ENCODE results near the gene PITRM1.
A peak's percentile ranks its signal among the peaks of the same experiment; 100 is the strongest.
"Not testable (repeated sequence)": the region's sequence is repeated elsewhere in the genome, so short reads cannot be mapped to it uniquely, and the experiment has no call there.

The PITRM1 gene

GRCh38 chr10:3115685-3116084 lies 56.9 kb downstream of the PITRM1 start:
- DNase-seq = no peak

GRCh38 chr10:3113343-3113720 lies 59.2 kb downstream of the PITRM1 start:
- no peak for DNase-seq

- no peak for DNase-seq
Measured at GRCh38 chr10:3111621-3112163, 60.9 kb downstream of the PITRM1 start.

DNA sequence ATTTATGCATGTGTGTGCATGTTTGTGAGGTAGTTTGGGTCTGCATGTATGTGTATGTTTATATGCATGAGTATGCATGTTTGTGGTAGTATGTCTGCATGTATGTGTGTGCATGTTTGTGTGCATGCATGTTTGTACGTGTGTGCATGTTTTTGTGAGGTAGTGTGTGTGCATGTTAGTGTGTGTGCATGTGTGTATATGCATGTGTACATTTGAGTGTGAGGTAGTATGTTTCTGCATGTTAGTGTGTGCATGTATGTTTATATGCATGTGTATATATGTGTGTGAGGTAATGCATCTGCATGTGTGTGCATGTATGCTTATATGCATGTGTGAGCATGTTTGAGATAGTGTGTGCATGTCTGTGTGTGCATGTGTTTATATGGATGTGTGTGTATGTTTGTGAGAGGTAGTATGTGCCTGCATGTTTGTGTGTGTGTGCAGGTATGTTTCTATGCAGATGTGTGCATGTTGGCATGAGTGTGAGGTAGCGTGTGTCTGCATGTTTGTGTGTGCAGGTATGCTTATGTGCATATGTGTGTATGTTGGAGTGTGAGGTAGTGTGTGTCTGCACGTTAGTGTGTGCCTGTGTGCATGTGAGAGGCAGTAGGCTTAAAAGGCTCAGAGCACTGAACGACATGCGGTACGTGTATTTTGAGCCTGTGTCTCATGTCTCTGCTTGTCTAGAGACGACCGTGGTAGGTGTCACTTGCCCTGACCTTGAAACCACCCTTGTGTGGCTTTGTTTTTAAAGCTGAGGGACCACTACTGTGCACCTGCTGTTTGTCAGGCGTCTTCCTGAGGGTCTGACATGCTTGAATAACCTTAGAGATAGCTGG lies 61.6 kb downstream of the PITRM1 start:
- DNase-seq = no peak

GRCh38 chr10:3109633-3110032 lies 62.9 kb downstream of the PITRM1 start:
- DNase-seq = no peak

DNA sequence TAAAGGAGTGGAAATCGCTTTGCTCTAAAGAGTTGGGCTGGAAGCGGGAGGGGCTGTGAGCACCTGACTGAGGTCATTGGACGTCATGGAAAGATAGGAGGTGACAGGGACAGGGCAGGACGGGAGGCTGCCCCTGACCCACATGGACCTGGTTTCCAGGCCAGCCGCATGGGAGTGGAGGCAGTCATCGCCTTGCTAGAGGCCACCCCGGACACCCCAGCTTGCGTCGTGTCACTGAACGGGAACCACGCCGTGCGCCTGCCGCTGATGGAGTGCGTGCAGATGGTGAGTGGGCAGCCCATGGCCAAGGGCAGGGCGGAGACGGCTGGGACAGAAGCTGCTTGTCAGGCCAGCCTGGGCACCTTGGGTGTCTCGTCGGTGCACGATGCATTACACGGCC lies 63.4 kb downstream of the PITRM1 start:
- DNase-seq = no peak

DNA sequence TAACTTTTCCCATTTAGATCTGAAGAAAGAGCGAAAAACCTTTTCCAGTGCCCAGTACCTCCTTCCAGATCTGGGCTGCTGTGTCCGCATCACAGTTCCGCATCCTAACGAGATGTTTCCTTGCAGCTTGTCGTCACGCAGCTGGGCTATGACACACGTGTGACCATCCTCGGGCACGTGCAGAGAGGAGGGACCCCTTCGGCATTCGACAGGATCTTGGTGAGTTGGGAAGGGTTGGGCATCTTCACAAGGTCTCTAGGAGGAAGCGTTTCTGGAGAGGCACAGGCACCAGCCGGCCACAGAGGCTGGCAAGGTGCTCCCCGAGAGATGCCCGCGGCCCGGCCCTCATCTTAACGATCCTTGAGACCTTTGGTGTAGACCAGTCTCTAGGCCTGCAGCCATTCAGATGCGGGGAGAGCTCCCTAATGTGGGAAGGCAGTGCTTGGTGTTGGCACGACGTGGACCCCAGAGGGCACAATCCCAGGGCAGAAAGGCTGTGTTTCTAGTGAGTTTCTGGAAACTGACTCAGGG lies 63.9 kb downstream of the PITRM1 start:
- no peak for DNase-seq

DNA sequence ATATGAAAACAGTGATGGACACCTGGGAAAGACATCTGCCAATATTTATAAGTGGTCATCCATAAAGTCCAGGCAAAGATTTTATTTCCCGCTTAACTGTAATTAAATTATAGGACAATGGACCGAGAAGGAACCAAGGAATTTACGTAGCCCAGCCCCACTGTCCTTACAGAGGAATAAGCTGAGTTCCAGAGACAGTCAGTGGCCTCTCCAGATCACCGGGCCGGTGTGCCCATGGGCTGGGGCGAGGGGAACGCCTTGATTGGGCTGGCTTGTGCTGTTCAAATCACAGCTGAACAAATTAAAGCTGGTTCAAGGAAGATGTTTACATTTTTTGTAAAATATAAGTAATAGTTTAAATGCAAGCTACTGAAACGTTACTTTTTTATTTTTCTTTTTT lies 64.5 kb downstream of the PITRM1 start:
- DNase-seq = no peak

DNA sequence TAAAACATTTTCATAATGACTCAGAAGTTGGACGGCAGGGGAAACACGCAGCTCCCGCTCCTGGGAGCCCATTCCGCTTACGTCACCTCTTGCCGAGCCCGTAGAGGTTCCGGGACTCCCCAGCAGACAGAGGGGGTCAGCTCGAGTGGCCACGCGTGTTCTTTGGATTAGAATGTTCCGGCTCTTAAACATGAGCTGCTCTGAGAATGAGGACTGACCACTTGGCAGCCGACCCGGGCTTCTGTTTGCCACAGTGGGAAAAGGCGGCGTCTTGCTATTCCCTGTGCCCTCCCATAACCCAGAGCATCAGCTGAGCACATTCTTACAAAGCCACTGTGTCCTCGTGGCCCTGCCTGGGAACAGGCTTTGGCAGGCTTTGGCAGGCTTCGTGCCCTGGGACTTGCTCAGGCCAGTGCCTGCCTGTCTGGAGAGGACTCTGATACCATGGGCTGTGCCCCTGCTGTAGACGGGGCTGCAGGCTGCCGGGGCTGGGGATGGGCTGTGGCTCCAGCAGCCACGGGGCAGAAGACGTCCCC lies 65.1 kb downstream of the PITRM1 start:
- DNase-seq = no peak

- DNase-seq = no peak
Measured at GRCh38 chr10:3106928-3107425, 65.6 kb downstream of the PITRM1 start.

DNA sequence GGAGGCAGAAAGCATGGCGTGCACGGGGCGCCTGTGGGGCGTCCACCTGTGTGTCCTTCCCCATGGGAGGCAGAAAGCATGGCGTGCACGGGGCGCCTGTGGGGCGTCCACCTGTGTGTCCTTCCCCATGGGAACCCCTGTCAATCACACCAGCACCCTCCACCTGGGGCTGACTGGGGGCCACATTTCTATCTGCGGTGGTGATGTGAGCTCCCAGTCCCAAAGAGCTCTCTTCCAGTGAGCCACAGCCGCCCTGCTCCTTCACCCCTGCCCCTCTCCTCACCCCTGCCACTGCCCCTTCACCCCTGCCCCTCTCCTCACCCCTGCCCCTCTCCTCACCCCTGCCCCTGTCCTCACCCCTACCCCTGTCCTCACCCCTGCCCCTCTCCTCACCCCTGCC lies 66.3 kb downstream of the PITRM1 start:
- DNase-seq = not testable (repeated sequence)

DNA sequence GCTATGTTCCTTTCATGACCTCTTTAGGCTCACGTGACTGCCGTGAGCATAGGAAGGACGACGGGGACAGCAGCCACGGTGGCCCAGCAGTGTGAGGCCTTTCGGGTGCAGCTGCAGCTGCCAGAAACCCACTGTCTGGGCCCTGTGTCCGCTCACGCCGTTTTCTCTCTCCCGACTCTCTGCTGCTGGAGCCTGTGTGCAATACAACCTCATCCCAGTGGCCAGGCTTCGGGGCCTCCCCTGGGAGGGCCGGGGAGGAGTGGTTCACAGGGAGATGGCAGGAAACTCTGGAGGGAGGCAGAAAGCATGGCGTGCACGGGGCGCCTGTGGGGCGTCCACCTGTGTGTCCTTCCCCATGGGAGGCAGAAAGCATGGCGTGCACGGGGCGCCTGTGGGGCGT lies 66.7 kb downstream of the PITRM1 start:
- DNase-seq = no peak

GRCh38 chr10:3105166-3105565 lies 67.4 kb downstream of the PITRM1 start:
- no peak for DNase-seq

- DNase-seq = no peak
Measured at GRCh38 chr10:3104251-3104918, 68.2 kb downstream of the PITRM1 start.

DNA sequence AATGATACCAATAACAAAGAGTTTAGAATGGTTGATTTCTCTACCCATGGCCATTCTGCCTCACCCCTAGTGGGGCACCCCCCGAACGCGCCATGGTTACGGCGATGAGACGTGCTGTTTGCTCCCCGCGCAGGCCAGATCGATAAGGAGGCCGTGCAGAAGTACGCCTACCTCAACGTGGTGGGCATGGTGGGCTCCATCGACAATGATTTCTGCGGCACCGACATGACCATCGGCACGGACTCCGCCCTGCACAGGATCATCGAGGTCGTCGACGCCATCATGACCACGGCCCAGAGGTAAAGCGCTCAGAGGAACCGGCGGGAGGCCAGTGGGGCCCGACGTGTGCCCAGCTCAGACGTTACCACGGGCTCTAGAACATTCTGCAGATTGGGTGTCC lies 68.9 kb downstream of the PITRM1 start:
- DNase-seq = no peak

DNA sequence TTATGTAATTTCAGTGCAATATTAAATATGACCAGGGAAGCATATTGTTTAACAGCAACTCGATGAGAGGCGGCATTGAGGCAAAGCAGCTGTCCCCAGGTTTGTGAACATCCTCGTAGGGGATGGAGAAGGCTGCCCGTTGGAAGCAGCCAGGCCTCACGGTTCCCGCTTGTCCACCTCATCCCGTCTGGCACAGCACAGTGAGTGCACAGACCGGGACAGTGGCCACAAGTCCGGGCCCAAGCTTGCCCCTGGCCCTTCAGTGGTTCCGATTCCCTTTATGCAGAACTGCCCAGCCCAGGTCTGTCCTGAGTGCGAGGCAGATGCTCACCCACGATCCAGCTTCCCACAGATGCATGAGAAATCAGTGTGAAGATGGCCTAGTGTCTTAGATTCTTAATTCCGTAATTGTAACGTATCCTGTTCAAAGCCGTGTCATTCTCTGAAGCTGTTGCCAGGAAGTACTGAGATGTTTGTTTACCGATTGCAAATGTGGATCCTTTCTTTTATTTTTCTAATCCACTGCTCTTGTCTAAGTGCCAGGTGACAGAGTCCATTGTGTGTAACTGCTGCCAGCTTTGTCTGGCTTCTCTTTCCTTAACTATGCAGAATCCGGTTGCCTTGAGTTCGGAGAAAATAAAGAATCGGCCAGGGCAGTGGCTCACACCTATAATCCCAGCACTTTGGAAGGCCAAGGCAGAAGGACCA lies 69.7 kb downstream of the PITRM1 start:
- peak; percentile 26 for DNase-seq

GRCh38 chr10:3100856-3101640 lies 71.5 kb downstream of the PITRM1 start:
- DNase-seq = no peak

- no peak for DNase-seq
Measured at GRCh38 chr10:3100093-3100792, 72.3 kb downstream of the PITRM1 start.

GRCh38 chr10:3099291-3100092 lies 73.1 kb downstream of the PITRM1 start:
- no peak for DNase-seq

DNA sequence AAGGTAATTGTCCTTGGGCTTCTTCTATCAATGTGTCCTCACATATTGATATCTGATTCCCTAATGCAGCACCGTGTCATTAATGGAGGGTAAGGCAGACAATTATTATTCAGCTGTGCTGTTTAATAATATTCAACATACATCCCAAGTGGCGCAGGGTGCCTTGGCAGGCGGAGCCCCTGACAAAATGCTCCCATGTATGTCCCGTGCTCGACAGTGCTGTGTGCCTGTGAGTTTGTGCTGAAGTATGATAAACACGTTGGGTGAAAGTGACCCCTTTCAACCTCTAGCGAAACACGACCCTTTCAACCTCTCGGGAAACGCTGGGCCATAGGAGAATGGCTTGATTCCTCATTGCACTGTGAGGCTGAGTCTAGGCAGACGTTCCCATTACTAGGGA lies 73.9 kb downstream of the PITRM1 start:
- no peak for DNase-seq

- DNase-seq = no peak
Measured at GRCh38 chr10:3097160-3097559, 75.4 kb downstream of the PITRM1 start.
